B cell (primary cell): ENCODE data around the gene DLG3. TPM values are rescaled to one million over a fixed set of nuclear protein-coding genes. Genes with fewer than 3 reads are reported as not detected.

ENCODE experiments used
- ATAC-seq: fragments of 200-7000 bp; cut with Tn5 transposase; one replicate; pipeline ENCODE4 v1.10.0; 2021; ENCODE audit warnings: low read depth, mild to moderate bottlenecking, moderate number of reproducible peaks, moderate library complexity
- CTCF ChIA-PET: fragments of 350-600 bp; sonication (Branson Sonifier 250); formaldehyde crosslinking; loops from one replicate; lab custom pipeline; 2021; ENCODE audit warnings: antibody characterized with exemption, inconsistent platforms; lab: Charles Lee
- POLR2A ChIA-PET: fragments of 350-600 bp; sonication (Branson Sonifier 250); formaldehyde crosslinking; loops from one replicate; lab custom pipeline; 2021; ENCODE audit warnings: antibody characterized with exemption; lab: Charles Lee
- DNase-seq: peaks from one replicate; pipeline ENCODE4 v3.0.0; 2013
- H2AFZ ChIP-seq: 2 replicates; pipeline ENCODE4 v1.6.1; 2012; ENCODE audit warnings: mild to moderate bottlenecking, low read depth, low read length; ENCODE audit not compliant: insufficient read depth, poor library complexity, severe bottlenecking
- H3K27ac ChIP-seq, 2 donors: 1 replicate in 1 of 2; 2 replicates in 1 of 2; pipeline ENCODE4 v1.5.1; 2012 to 2013; ENCODE audit warnings: low read length in 2 of 2, mild to moderate bottlenecking in 2 of 2, moderate library complexity in 1 of 2
- H3K27me3 ChIP-seq, 4 experiments: fragments of 200-600 bp in 1 of 4; sonication (generic) in 1 of 4; replicated peaks in 1 of 4; 1 replicate in 2 of 4; 2 replicates in 2 of 4; pipeline versions ENCODE4 v1.6.1 to v1.7.0; 2013 to 2016; ENCODE audit warnings: low read length in 3 of 4, mild to moderate bottlenecking in 2 of 4, mixed read lengths in 1 of 4, moderate library complexity in 1 of 4; ENCODE audit not compliant: insufficient read depth in 4 of 4, control insufficient read depth in 3 of 4; ENCODE audit errors: control extremely low read depth in 1 of 4
- H3K36me3 ChIP-seq, 2 experiments: replicated peaks in 1 of 2; 1 replicate in 1 of 2; 2 replicates in 1 of 2; pipeline versions ENCODE4 v1.6.1 to v1.7.1; 2013; ENCODE audit warnings: low read length in 1 of 2; ENCODE audit not compliant: insufficient read depth in 2 of 2, control insufficient read depth in 1 of 2; ENCODE audit errors: control extremely low read depth in 1 of 2, extremely low read depth in 1 of 2
- H3K4me1 ChIP-seq, 2 donors: fragments of 200-600 bp in 1 of 2; sonication (generic) in 1 of 2; 1 replicate in 1 of 2; 2 replicates in 1 of 2; pipeline versions ENCODE4 v1.5.1 to v1.6.1; 2013 to 2017; ENCODE audit warnings: low read length in 2 of 2; ENCODE audit not compliant: control insufficient read depth in 2 of 2, insufficient read depth in 2 of 2
- H3K4me2 ChIP-seq: replicated peaks from 2 replicates; pipeline ENCODE3; 2012; ENCODE audit warnings: mild to moderate bottlenecking, low read depth, low read length; ENCODE audit not compliant: poor library complexity, severe bottlenecking
- H3K4me3 ChIP-seq, 5 experiments: fragments of 200-600 bp in 1 of 5; sonication (generic) in 1 of 5; 1 replicate in 3 of 5; 2 replicates in 2 of 5; pipeline versions ENCODE4 v1.5.1 to v1.7.0; 2011 to 2016; ENCODE audit warnings: low read length in 4 of 5, mild to moderate bottlenecking in 4 of 5, low read depth in 2 of 5, control low read depth in 1 of 5, moderate library complexity in 1 of 5; ENCODE audit not compliant: insufficient read depth in 1 of 5; ENCODE audit errors: control extremely low read depth in 1 of 5, extremely low read depth in 1 of 5
- H3K79me2 ChIP-seq: fragments of 200-600 bp; sonication (generic); one replicate; pipeline ENCODE4 v1.6.0; 2016; ENCODE audit warnings: low read length; ENCODE audit not compliant: control insufficient read depth, insufficient read depth
- H3K9ac ChIP-seq: fragments of 200-600 bp; sonication (generic); 2 replicates; pipeline ENCODE4 v1.6.1; 2017; ENCODE audit warnings: mild to moderate bottlenecking, low read length, moderate library complexity
- H3K9me3 ChIP-seq, 3 donors: one replicate each; pipeline versions ENCODE4 v1.6.1 to v1.7.1; 2013; ENCODE audit warnings: low read length in 2 of 3; ENCODE audit not compliant: control insufficient read depth in 2 of 3, insufficient read depth in 1 of 3; ENCODE audit errors: control extremely low read depth in 1 of 3
- H4K20me1 ChIP-seq: 2 replicates; pipeline ENCODE4 v1.6.0; 2012; ENCODE audit warnings: mild to moderate bottlenecking, low read length; ENCODE audit not compliant: insufficient read depth, control insufficient read depth, poor library complexity, severe bottlenecking
- H3K27ac Mint-ChIP-seq: one replicate; pipeline ENCODE4 v1.8.0; 2021; ENCODE audit warnings: mixed read lengths
- H3K27me3 Mint-ChIP-seq: one replicate; pipeline ENCODE4 v1.8.0; 2021; ENCODE audit warnings: mixed read lengths
- H3K4me1 Mint-ChIP-seq: one replicate; pipeline ENCODE4 v1.8.0; 2021; ENCODE audit warnings: mixed read lengths
- H3K4me3 Mint-ChIP-seq: one replicate; pipeline ENCODE4 v1.8.0; 2021; ENCODE audit warnings: mixed read lengths
- H3K9me3 Mint-ChIP-seq: one replicate; pipeline ENCODE4 v1.8.0; 2022; ENCODE audit warnings: mixed read lengths; ENCODE audit not compliant: insufficient read depth
- CTCF ChIP-seq: fragments of 200-600 bp; IDR thresholded peaks from one replicate; pipeline ENCODE4 v1.8.0; 2022; ENCODE audit warnings: antibody characterized with exemption, mild to moderate bottlenecking
- EZH2 ChIP-seq: IDR thresholded peaks from 2 replicates; pipeline ENCODE4 v1.6.1; 2012; ENCODE audit warnings: borderline replicate concordance, low read depth, mild to moderate bottlenecking, moderate library complexity, low read length; ENCODE audit not compliant: insufficient read depth, poor library complexity, severe bottlenecking
- WGBS: methylation state at CpG from one replicate; pipeline ENCODE4 v1.1.5; 2013; ENCODE audit warnings: missing lambda C conversion rate; ENCODE audit not compliant: insufficient coverage; 5-methylcytosine and 5-hydroxymethylcytosine counted together
- intact Hi-C: fragments of 100-400 bp; cut with micrococcal nuclease; formaldehyde crosslinking; loops from one replicate; pipeline ENCODE4 v1.10.0; 2022
- polyA plus RNA-seq: library from polyadenylated mRNA; depleted of rRNA; stranded (reverse); fragments of >200 nt; gene quantifications from 2 replicates; pipeline ENCODE4 v1.2.3, GENCODE V29; 2012
- total RNA-seq, 2 donors: library from RNA; stranded (reverse); fragments of 120-200 nt in 1 of 2; gene quantifications; 1 replicate in 1 of 2; 2 replicates in 1 of 2; pipeline versions ENCODE4 v1.2.3 to v1.2.4, GENCODE V29; 2013 to 2022

The DLG3 gene
- total and polyA plus RNA-seq, 2 donors (not counting 1 experiment from before 2014, with no cell fraction given) = 1.5 to 6.9 TPM

- H3K27me3 Mint-ChIP-seq = no peaks in the 10 kb centered on the region
- Histone ChIP-seq H3K9ac (no peak overlapping the region), H3K36me3 (no peaks in the 10 kb centered on the region), H3K4me3 (no peak overlapping the region), H3K27me3 (no peaks in the 10 kb centered on the region), H3K79me2 (no peaks in the 10 kb centered on the region), H3K4me1 (no peaks in the 10 kb centered on the region), H2AFZ (no peak overlapping the region), H4K20me1 (no peaks in the 10 kb centered on the region), H3K4me2 (no peak overlapping the region), H3K27ac (no peak overlapping the region), H3K9me3 (no peaks in the 10 kb centered on the region)
- H3K27ac Mint-ChIP-seq = no peak overlapping the region
- no peak for TF ChIP-seq EZH2
- no peak for TF ChIP-seq CTCF
- ChIA-PET POLR2A (no interaction called here), CTCF (interaction anchor here (1.1 kb wide), 1 partner anchor 16 kb away, joined by 3 read pairs; no protein-coding TSS in a partner anchor)
- DNase-seq = no peak
- no peak for ATAC-seq
- peaks cover 3% of the 10 kb centered on the region for H3K4me1 Mint-ChIP-seq
- WGBS = 100% methylated on average over 1 of the region's 2 CpGs
- no peak overlapping the region for H3K4me3 Mint-ChIP-seq
- intact Hi-C loops = no loop called here
- H3K9me3 Mint-ChIP-seq = no peaks in the 10 kb centered on the region
Measured at GRCh38 chrX:70427365-70427764, 17.3 kb upstream of the DLG3 start.

- ChIA-PET POLR2A (no interaction called here), CTCF (no interaction called here)
- ATAC-seq = no peak
- Mint-ChIP-seq H3K4me3 (no peak overlapping the region), H3K4me1 (peaks cover 12% of the 10 kb centered on the region), H3K27ac (no peak overlapping the region), H3K9me3 (no peaks in the 10 kb centered on the region), H3K27me3 (no peaks in the 10 kb centered on the region)
- Histone ChIP-seq H3K4me3 (no peak overlapping the region), H3K27me3 (no peaks in the 10 kb centered on the region), H3K4me1 (peaks cover 6 to 8% of the 10 kb centered on the region in 2 donors), H3K79me2 (no peaks in the 10 kb centered on the region), H3K36me3 (no peaks in the 10 kb centered on the region), H3K9me3 (no peaks in the 10 kb centered on the region), H2AFZ (no peak overlapping the region), H4K20me1 (no peaks in the 10 kb centered on the region), H3K27ac (no peak overlapping the region), H3K9ac (no peak overlapping the region), H3K4me2 (no peak overlapping the region)
- no peak for TF ChIP-seq CTCF
- TF ChIP-seq EZH2 = no peak
- intact Hi-C loops = no loop called here
- no peak for DNase-seq
- WGBS = no CpG with 5 or more reads among the region's 6 CpGs
Measured at GRCh38 chrX:70429759-70430158, 14.9 kb upstream of the DLG3 start.
